Retinal pigment epithelial cell (primary cell): ENCODE data around the gene COL24A1.

Experiments used
- DNase-seq: peaks from one replicate; pipeline ENCODE4 v3.0.0-alpha.2; 2010; ENCODE audit warnings: low read depth
- H3K4me3 ChIP-seq: 2 replicates; pipeline ENCODE4 v1.5.1; 2011; ENCODE audit warnings: mild to moderate bottlenecking, low read length, control low read depth, moderate library complexity
- CTCF ChIP-seq: conservative IDR thresholded peaks from 2 replicates; pipeline ENCODE4 v1.5.1; 2011; ENCODE audit warnings: low read depth, low read length, control low read depth, inconsistent platforms

The COL24A1 gene

GRCh38 chr1:86067626-86068025, 88.9 kb downstream of the COL24A1 start:
- peak; percentile 72 for DNase-seq
- H3K4me3 ChIP-seq: no peak overlapping the region
- no peak for TF ChIP-seq CTCF

GRCh38 chr1:86064899-86065298, 91.7 kb downstream of the COL24A1 start:
- no peak overlapping the region for H3K4me3 ChIP-seq
- DNase-seq: no peak
- TF ChIP-seq CTCF: no peak

GRCh38 chr1:86063721-86064120, 92.9 kb downstream of the COL24A1 start:
- no peak overlapping the region for H3K4me3 ChIP-seq
- no peak for DNase-seq
- TF ChIP-seq CTCF: no peak

GRCh38 chr1:86062453-86062852, 94.1 kb downstream of the COL24A1 start:
- H3K4me3 ChIP-seq: no peak overlapping the region
- no peak for DNase-seq
- no peak for TF ChIP-seq CTCF

- no peak overlapping the region for H3K4me3 ChIP-seq
- no peak for DNase-seq
- TF ChIP-seq CTCF: no peak
Observed at GRCh38 chr1:86061551-86061990, 95.0 kb downstream of the COL24A1 start.

- no peak overlapping the region for H3K4me3 ChIP-seq
- DNase-seq: no peak
- no peak for TF ChIP-seq CTCF
Observed at GRCh38 chr1:86054396-86054795, 102.2 kb downstream of the COL24A1 start.

- no peak for DNase-seq
- TF ChIP-seq CTCF: no peak
- no peak overlapping the region for H3K4me3 ChIP-seq
Observed at GRCh38 chr1:86052948-86053698, 103.4 kb downstream of the COL24A1 start.
